Breast epithelium (tissue), 4 donors: ENCODE results near the gene MACROD1. TPM values are rescaled to one million over a fixed set of nuclear protein-coding genes. Genes with fewer than 3 reads are reported as not detected.

Source experiments
- DNase-seq, 2 donors: peaks; one replicate each; pipeline ENCODE4 v3.0.0-alpha.2; 2019; ENCODE audit warnings: low spot score in 2 of 2
- H3K27ac ChIP-seq, 2 donors: fragments of 200-600 bp; sonication (generic) in 1 of 2; one replicate each; pipeline ENCODE4 v1.5.1; 2016 to 2019; ENCODE audit warnings: mild to moderate bottlenecking in 1 of 2
- H3K27me3 ChIP-seq, 2 donors: fragments of 200-600 bp; sonication (generic) in 1 of 2; one replicate each; pipeline versions ENCODE4 v1.5.1 to v1.6.0; 2017 to 2019; ENCODE audit warnings: control low read depth in 1 of 2, mild to moderate bottlenecking in 1 of 2
- H3K36me3 ChIP-seq: fragments of 200-600 bp; one replicate; pipeline ENCODE4 v1.5.1; 2019
- H3K4me1 ChIP-seq, 2 donors: fragments of 200-600 bp; sonication (generic); one replicate each; pipeline ENCODE4 v1.5.1; 2016 to 2019; ENCODE audit warnings: control low read depth in 1 of 2
- H3K4me3 ChIP-seq, 3 donors: fragments of 200-600 bp; sonication (generic); 1 replicate in 2 of 3; 2 replicates in 1 of 3; pipeline ENCODE4 v1.5.1; 2016 to 2019; ENCODE audit warnings: mild to moderate bottlenecking in 3 of 3, moderate library complexity in 2 of 3
- H3K9me3 ChIP-seq, 2 donors: fragments of 200-600 bp; sonication (generic) in 1 of 2; one replicate each; pipeline ENCODE4 v1.5.1; 2016 to 2019; ENCODE audit warnings: control low read depth in 1 of 2
- CTCF ChIP-seq, 3 donors: fragments of 450-650 bp; IDR thresholded peaks; one replicate each; pipeline ENCODE4 v1.5.1; 2016 to 2017; ENCODE audit warnings: antibody characterized with exemption in 3 of 3, mild to moderate bottlenecking in 3 of 3, moderate library complexity in 3 of 3
- POLR2A ChIP-seq: fragments of 450-650 bp; IDR thresholded peaks from one replicate; pipeline ENCODE4 v1.6.1; 2016; ENCODE audit warnings: antibody characterized with exemption, mild to moderate bottlenecking, moderate library complexity
- POLR2AphosphoS5 ChIP-seq, 3 donors: sonication (generic); formaldehyde crosslinking; IDR thresholded peaks; one replicate each; pipeline ENCODE4 v1.6.1; 2017; ENCODE audit warnings: antibody characterized with exemption in 3 of 3
- intact Hi-C: fragments of 100-400 bp; cut with DNase I; formaldehyde crosslinking; loops from one replicate; pipeline ENCODE4 v1.15.1; 2023; ENCODE audit warnings: low total_unique reads
- total RNA-seq, 3 donors: library from RNA; depleted of rRNA; stranded (reverse); fragments of >200 nt; gene quantifications; one replicate each; pipeline ENCODE4 v1.1.0, GENCODE V29; 2016

Gene MACROD1
- total RNA-seq, 3 donors from 2014 or later, result 19.7 to 113 (median 40.3) TPM

- no peaks in the 10 kb centered on the region for H3K4me1 ChIP-seq
- H3K27ac ChIP-seq, result no peak overlapping the region
- TF ChIP-seq CTCF (IDR thresholded peaks at IDR 0.05) (no peak), POLR2A (no peak), POLR2AphosphoS5 (IDR thresholded peaks at IDR 0.05) (no peak)
- H3K4me3 ChIP-seq, result no peak overlapping the region
- no peaks in the 10 kb centered on the region for H3K9me3 ChIP-seq
- DNase-seq, result no peak
- no peaks in the 10 kb centered on the region for H3K36me3 ChIP-seq
- intact Hi-C loops, result no loop called here
- H3K27me3 ChIP-seq, result no peaks in the 10 kb centered on the region
These were observed 80.8 kb downstream of the MACROD1 start for GRCh38 chr11:64084951-64085710.

GRCh38 chr11:64084146-64084950 is 81.6 kb downstream of the MACROD1 start:
- Histone ChIP-seq H3K27me3 (no peaks in the 10 kb centered on the region), H3K9me3 (no peaks in the 10 kb centered on the region), H3K4me3 (no peak overlapping the region), H3K27ac (no peak overlapping the region), H3K4me1 (no peaks in the 10 kb centered on the region), H3K36me3 (no peaks in the 10 kb centered on the region)
- intact Hi-C loops, result no loop called here
- TF ChIP-seq POLR2AphosphoS5 (IDR thresholded peaks at IDR 0.05), result no peak
- DNase-seq, result no peak

GRCh38 chr11:64083398-64084080 is 82.4 kb downstream of the MACROD1 start:
- intact Hi-C loops, result no loop called here
- H3K9me3 ChIP-seq, result no peaks in the 10 kb centered on the region
- H3K27ac ChIP-seq, result no peak overlapping the region
- no peak for DNase-seq
- H3K4me1 ChIP-seq, result no peaks in the 10 kb centered on the region
- no peak overlapping the region for H3K4me3 ChIP-seq
- TF ChIP-seq POLR2A, result no peak
- H3K27me3 ChIP-seq, result no peaks in the 10 kb centered on the region
- H3K36me3 ChIP-seq, result no peaks in the 10 kb centered on the region

- DNase-seq, result no peak
- no peak overlapping the region for H3K27ac ChIP-seq
- intact Hi-C loops, result no loop called here
These were observed 84.0 kb downstream of the MACROD1 start for GRCh38 chr11:64081745-64082442.

GRCh38 chr11:64080390-64080789 is 85.5 kb downstream of the MACROD1 start:
- no peak overlapping the region for H3K27ac ChIP-seq
- H3K9me3 ChIP-seq, result no peaks in the 10 kb centered on the region
- TF ChIP-seq CTCF (IDR thresholded peaks at IDR 0.05), result no peak
- no peak for TF ChIP-seq POLR2A
- H3K4me3 ChIP-seq, result no peak overlapping the region
- intact Hi-C loops, result no loop called here
- H3K36me3 ChIP-seq, result no peaks in the 10 kb centered on the region
- no peak for DNase-seq
- H3K27me3 ChIP-seq, result no peaks in the 10 kb centered on the region
- no peaks in the 10 kb centered on the region for H3K4me1 ChIP-seq

More at GRCh38 chr11:64081745-64082442, 84.0 kb downstream of the MACROD1 start:
- TF ChIP-seq POLR2AphosphoS5 (IDR thresholded peaks at IDR 0.05) (no peak), POLR2A (no peak), CTCF (IDR thresholded peaks at IDR 0.05) (no peak)
- Histone ChIP-seq H3K27me3 (no peaks in the 10 kb centered on the region), H3K4me1 (no peaks in the 10 kb centered on the region), H3K9me3 (no peaks in the 10 kb centered on the region), H3K4me3 (no peak overlapping the region), H3K36me3 (no peaks in the 10 kb centered on the region)
